HepG2 (cell line): ENCODE data around the gene AJUBA. TPM values are rescaled to one million over a fixed set of nuclear protein-coding genes. Genes with fewer than 3 reads are reported as not detected.

Source experiments
- ARNTL ChIP-seq: sonication (generic); formaldehyde crosslinking; IDR thresholded peaks from 2 replicates; pipeline ENCODE4 v1.4.0; 2020; ENCODE audit warnings: mild to moderate bottlenecking, missing genetic modification reagents
- HNRNPL ChIP-seq: fragments of 200-400 bp; formaldehyde crosslinking; IDR thresholded peaks from 2 replicates; pipeline ENCODE4 v1.6.1; 2017; ENCODE audit warnings: mild to moderate bottlenecking, low read depth, low read length
- NR2F1 ChIP-seq, 2 experiments: fragments of 450-650 bp in 1 of 2; formaldehyde crosslinking in 1 of 2; IDR thresholded peaks; 2 replicates each; pipeline versions ENCODE4 v1.5.0 to v1.6.1; 2016 to 2020; ENCODE audit warnings: mild to moderate bottlenecking in 1 of 2, missing compliant biosample characterization in 1 of 2, missing genetic modification reagents in 1 of 2, moderate library complexity in 1 of 2
- RBFOX2 ChIP-seq: fragments of 200-400 bp; formaldehyde crosslinking; IDR thresholded peaks from 2 replicates; pipeline ENCODE4 v1.6.1; 2017; ENCODE audit warnings: low read depth, mild to moderate bottlenecking, low read length
- SMARCE1 ChIP-seq: fragments of 450-650 bp; IDR thresholded peaks from 2 replicates; pipeline ENCODE4 v1.6.1; 2017; ENCODE audit warnings: borderline replicate concordance
- TBL1XR1 ChIP-seq: fragments of 150-350 bp; IDR thresholded peaks from 2 replicates; pipeline ENCODE4 v1.6.1; 2014; ENCODE audit warnings: borderline replicate concordance, low read length; ENCODE audit not compliant: partially characterized antibody
- U2AF1 ChIP-seq: fragments of 200-400 bp; formaldehyde crosslinking; optimal IDR thresholded peaks from 2 replicates; pipeline ENCODE3; 2017; ENCODE audit warnings: mild to moderate bottlenecking, low read depth, low read length
- WIZ ChIP-seq: sonication (generic); formaldehyde crosslinking; IDR thresholded peaks from 2 replicates; pipeline ENCODE4 v1.5.1; 2020; ENCODE audit warnings: mild to moderate bottlenecking, missing genetic modification reagents
- ZBTB3 ChIP-seq: sonication (generic); formaldehyde crosslinking; IDR thresholded peaks from 2 replicates; pipeline ENCODE4 v1.4.0; 2020; ENCODE audit warnings: low read depth, mild to moderate bottlenecking, moderate library complexity, missing genetic modification reagents, borderline replicate concordance
- ZNF253 ChIP-seq: sonication (generic); formaldehyde crosslinking; IDR thresholded peaks from 2 replicates; pipeline ENCODE4 v1.8.0; 2022; ENCODE audit warnings: mild to moderate bottlenecking, missing genetic modification reagents, borderline replicate concordance
- ZNF260 ChIP-seq: sonication (generic); formaldehyde crosslinking; IDR thresholded peaks from 2 replicates; pipeline ENCODE4 v1.4.0; 2020; ENCODE audit warnings: missing genetic modification reagents, low read depth, mild to moderate bottlenecking, borderline replicate concordance
- ZNF282 ChIP-seq: fragments of 450-650 bp; IDR thresholded peaks from 2 replicates; pipeline ENCODE4 v1.6.1; 2018; ENCODE audit not compliant: partially characterized antibody
- ZNF737 ChIP-seq: sonication (generic); formaldehyde crosslinking; IDR thresholded peaks from 2 replicates; pipeline ENCODE4 v1.5.0; 2020; ENCODE audit warnings: missing genetic modification reagents, mild to moderate bottlenecking, borderline replicate concordance
- ZNF772 ChIP-seq: sonication (generic); formaldehyde crosslinking; IDR thresholded peaks from 2 replicates; pipeline ENCODE4 v1.5.0; 2020; ENCODE audit warnings: mild to moderate bottlenecking, missing genetic modification reagents
- ZNF816 ChIP-seq: sonication (generic); formaldehyde crosslinking; IDR thresholded peaks from 2 replicates; pipeline ENCODE4 v1.8.0; 2022; ENCODE audit warnings: missing genetic modification reagents, mild to moderate bottlenecking, borderline replicate concordance
- polyA plus RNA-seq, 8 experiments: library from polyadenylated mRNA; depleted of rRNA in 3 of 8; stranded (reverse) in 7 of 8; unstranded in 1 of 8; fragments of >200 nt; fragmentation: Illumina TruSeq in 4 of 8; extraction: Trizol in 4 of 8; gene quantifications; 2 replicates each; pipeline versions ENCODE4 v1.2.1 to v1.2.3, GENCODE V29; 2011 to 2016; ENCODE audit warnings: low read depth in 4 of 8, missing spikeins in 1 of 8, mixed read lengths in 1 of 8; ENCODE audit not compliant: insufficient read depth in 1 of 8
- total RNA-seq, 5 experiments: library from RNA; depleted of rRNA; stranded (reverse); fragments of >200 nt; fragmentation: Illumina TruSeq; extraction: Trizol; gene quantifications; 2 replicates each; pipeline ENCODE4 v1.2.3, GENCODE V29; 2016; ENCODE audit warnings: low read depth in 1 of 5
- TF ChIP-seq, protein P1 (sequence below): sonication (generic); formaldehyde crosslinking; IDR thresholded peaks from 2 replicates; pipeline ENCODE4 v1.8.1; 2023; ENCODE audit warnings: missing genetic modification reagents, mild to moderate bottlenecking, borderline replicate concordance
- TF ChIP-seq, protein P2 (sequence below): sonication (generic); formaldehyde crosslinking; IDR thresholded peaks from 2 replicates; pipeline ENCODE4 v1.4.0; 2020; ENCODE audit warnings: missing genetic modification reagents
- TF ChIP-seq, protein P3 (sequence below): sonication (generic); formaldehyde crosslinking; IDR thresholded peaks from 2 replicates; pipeline ENCODE4 v1.9.0; 2021; ENCODE audit warnings: missing genetic modification reagents, mild to moderate bottlenecking, borderline replicate concordance
- TF ChIP-seq, protein P4 (sequence below): sonication (generic); formaldehyde crosslinking; IDR thresholded peaks from 2 replicates; pipeline ENCODE4 v1.4.0; 2020; ENCODE audit warnings: missing genetic modification reagents
- TF ChIP-seq, protein P5 (sequence below): sonication (generic); formaldehyde crosslinking; conservative IDR thresholded peaks from 2 replicates; pipeline ENCODE4 v1.4.0; 2020; ENCODE audit warnings: missing genetic modification reagents

AJUBA gene
- total and polyA plus RNA-seq, 2 of the 13 experiments (the other 11 are each of a cell fraction or from before 2014, with no cell fraction given): 157 to 241 TPM

DNA sequence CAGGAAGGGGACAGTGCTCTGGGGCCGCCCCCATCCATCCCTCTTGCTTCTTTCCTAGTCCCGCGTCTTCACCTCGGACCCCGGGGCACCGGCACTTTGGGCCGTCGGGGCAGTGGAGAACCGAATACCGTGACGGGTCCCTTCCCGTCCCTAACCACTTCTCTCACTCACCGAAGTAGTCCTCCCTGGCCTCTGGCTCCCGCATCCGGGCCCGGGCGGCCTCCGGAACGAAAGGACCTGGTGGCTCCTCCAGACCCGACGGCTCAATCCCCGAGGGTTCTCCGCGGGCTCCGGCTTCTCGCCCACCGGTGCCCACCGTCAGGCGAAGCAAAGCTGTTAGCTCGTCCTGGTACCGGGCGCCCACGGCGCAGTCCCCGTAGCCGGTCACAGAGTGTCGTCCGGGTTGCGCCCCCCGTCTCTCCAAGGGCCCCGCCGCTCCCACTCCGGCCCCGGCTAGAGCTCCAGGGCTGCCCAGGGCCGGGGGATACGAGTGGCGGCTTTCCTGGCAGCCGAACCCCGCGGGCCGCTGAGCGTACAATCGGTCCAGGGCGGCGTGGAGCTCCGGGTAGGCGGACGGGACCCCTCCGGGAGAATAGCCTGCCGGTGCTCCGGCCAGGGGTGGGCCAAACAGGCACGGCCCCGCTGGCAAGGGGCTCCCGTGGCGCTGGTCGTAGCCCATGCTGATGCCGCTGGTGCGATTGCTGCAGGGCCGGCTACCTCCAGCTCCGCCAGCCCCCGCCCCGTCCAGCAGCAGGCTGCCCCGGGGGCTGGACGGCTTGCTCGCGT is 1.1 kb downstream of the AJUBA start (continued):
- no peak for TF ChIP-seq ZNF816 (CRISPR knock-in tag)
- 0 out of 2 replicates have a peak, but pooled peaks have one; percentile 81 for TF ChIP-seq ZNF260 (CRISPR knock-in tag)
- no peak; the same call in 1 of the 2 replicates for TF ChIP-seq WIZ
- TF ChIP-seq HNRNPL: peak; percentile 60
- TF ChIP-seq ZNF282: no peak
- peak; percentile 85 for TF ChIP-seq RBFOX2
- no peak for TF ChIP-seq SMARCE1
- TF ChIP-seq, protein P1, sequence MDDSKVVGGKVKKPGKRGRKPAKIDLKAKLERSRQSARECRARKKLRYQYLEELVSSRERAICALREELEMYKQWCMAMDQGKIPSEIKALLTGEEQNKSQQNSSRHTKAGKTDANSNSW: peak; percentile 92; the same call in 1 of the 2 replicates
- no peak for TF ChIP-seq ZNF737
- TF ChIP-seq, protein P2, sequence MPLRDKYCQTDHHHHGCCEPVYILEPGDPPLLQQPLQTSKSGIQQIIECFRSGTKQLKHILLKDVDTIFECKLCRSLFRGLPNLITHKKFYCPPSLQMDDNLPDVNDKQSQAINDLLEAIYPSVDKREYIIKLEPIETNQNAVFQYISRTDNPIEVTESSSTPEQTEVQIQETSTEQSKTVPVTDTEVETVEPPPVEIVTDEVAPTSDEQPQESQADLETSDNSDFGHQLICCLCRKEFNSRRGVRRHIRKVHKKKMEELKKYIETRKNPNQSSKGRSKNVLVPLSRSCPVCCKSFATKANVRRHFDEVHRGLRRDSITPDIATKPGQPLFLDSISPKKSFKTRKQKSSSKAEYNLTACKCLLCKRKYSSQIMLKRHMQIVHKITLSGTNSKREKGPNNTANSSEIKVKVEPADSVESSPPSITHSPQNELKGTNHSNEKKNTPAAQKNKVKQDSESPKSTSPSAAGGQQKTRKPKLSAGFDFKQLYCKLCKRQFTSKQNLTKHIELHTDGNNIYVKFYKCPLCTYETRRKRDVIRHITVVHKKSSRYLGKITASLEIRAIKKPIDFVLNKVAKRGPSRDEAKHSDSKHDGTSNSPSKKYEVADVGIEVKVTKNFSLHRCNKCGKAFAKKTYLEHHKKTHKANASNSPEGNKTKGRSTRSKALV: no peak
- TF ChIP-seq ZNF772 (CRISPR knock-in tag): peak; percentile 88
- TF ChIP-seq, protein P3, sequence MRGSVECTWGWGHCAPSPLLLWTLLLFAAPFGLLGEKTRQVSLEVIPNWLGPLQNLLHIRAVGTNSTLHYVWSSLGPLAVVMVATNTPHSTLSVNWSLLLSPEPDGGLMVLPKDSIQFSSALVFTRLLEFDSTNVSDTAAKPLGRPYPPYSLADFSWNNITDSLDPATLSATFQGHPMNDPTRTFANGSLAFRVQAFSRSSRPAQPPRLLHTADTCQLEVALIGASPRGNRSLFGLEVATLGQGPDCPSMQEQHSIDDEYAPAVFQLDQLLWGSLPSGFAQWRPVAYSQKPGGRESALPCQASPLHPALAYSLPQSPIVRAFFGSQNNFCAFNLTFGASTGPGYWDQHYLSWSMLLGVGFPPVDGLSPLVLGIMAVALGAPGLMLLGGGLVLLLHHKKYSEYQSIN (CRISPR knock-in tag): no peak
- TF ChIP-seq U2AF1: peak; percentile 97
- TF ChIP-seq, protein P4, sequence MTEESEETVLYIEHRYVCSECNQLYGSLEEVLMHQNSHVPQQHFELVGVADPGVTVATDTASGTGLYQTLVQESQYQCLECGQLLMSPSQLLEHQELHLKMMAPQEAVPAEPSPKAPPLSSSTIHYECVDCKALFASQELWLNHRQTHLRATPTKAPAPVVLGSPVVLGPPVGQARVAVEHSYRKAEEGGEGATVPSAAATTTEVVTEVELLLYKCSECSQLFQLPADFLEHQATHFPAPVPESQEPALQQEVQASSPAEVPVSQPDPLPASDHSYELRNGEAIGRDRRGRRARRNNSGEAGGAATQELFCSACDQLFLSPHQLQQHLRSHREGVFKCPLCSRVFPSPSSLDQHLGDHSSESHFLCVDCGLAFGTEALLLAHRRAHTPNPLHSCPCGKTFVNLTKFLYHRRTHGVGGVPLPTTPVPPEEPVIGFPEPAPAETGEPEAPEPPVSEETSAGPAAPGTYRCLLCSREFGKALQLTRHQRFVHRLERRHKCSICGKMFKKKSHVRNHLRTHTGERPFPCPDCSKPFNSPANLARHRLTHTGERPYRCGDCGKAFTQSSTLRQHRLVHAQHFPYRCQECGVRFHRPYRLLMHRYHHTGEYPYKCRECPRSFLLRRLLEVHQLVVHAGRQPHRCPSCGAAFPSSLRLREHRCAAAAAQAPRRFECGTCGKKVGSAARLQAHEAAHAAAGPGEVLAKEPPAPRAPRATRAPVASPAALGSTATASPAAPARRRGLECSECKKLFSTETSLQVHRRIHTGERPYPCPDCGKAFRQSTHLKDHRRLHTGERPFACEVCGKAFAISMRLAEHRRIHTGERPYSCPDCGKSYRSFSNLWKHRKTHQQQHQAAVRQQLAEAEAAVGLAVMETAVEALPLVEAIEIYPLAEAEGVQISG: no peak
- TF ChIP-seq NR2F1 (CRISPR knock-in tag; IDR thresholded peaks at IDR 0.05): peak in 1 of 2 experiments; percentile 49; a peak in 1 of 4 replicates
- TF ChIP-seq ARNTL: peak; percentile 31; the same call in 1 of the 2 replicates
- peak; percentile 25 for TF ChIP-seq TBL1XR1
- TF ChIP-seq ZNF253 (CRISPR knock-in tag): no peak
- peak; percentile 19; the same call in 1 of the 2 replicates for TF ChIP-seq ZBTB3
- TF ChIP-seq, protein P5, sequence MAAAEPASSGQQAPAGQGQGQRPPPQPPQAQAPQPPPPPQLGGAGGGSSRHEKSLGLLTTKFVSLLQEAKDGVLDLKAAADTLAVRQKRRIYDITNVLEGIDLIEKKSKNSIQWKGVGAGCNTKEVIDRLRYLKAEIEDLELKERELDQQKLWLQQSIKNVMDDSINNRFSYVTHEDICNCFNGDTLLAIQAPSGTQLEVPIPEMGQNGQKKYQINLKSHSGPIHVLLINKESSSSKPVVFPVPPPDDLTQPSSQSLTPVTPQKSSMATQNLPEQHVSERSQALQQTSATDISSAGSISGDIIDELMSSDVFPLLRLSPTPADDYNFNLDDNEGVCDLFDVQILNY (CRISPR knock-in tag): peak; percentile 55; the same call in 1 of the 2 replicates
